NCI-H446 (cell line): ENCODE data around the gene CYP24A1.

Experiments
- DNase-seq, 2 experiments: peaks; one replicate each; lab custom pipeline; 2025; lab: John Stamatoyannopoulos, UW

CYP24A1 gene

GRCh38 chr20:54156981-54157835, 16.6 kb downstream of the CYP24A1 start:
- no peak for DNase-seq

GRCh38 chr20:54156522-54156921, 17.3 kb downstream of the CYP24A1 start:
- no peak for DNase-seq

GRCh38 chr20:54155736-54156317, 18.0 kb downstream of the CYP24A1 start:
- no peak for DNase-seq

- no peak for DNase-seq
Observed at GRCh38 chr20:54154439-54154838, 19.3 kb downstream of the CYP24A1 start.

- no peak for DNase-seq
Observed at GRCh38 chr20:54153847-54154246, 19.9 kb downstream of the CYP24A1 start.

GRCh38 chr20:54153041-54153327, 20.8 kb downstream of the CYP24A1 start:
- DNase-seq, result no peak

GRCh38 chr20:54152227-54153040, 21.4 kb downstream of the CYP24A1 start:
- DNase-seq, result no peak

- no peak for DNase-seq
Observed at GRCh38 chr20:54151511-54152226, 22.1 kb downstream of the CYP24A1 start.

- no peak for DNase-seq
Observed at GRCh38 chr20:54151075-54151439, 22.7 kb downstream of the CYP24A1 start.

GRCh38 chr20:54149765-54150264, 24.0 kb downstream of the CYP24A1 start:
- DNase-seq, result no peak

- no peak for DNase-seq
Observed at GRCh38 chr20:54148947-54149764, 24.6 kb downstream of the CYP24A1 start.

GRCh38 chr20:54146672-54147071, 27.1 kb downstream of the CYP24A1 start:
- no peak for DNase-seq

- no peak for DNase-seq
Observed at GRCh38 chr20:54144847-54145414, 28.9 kb downstream of the CYP24A1 start.

GRCh38 chr20:54140927-54141566, 32.7 kb downstream of the CYP24A1 start:
- DNase-seq, result no peak

GRCh38 chr20:54140486-54140885, 33.3 kb downstream of the CYP24A1 start:
- no peak for DNase-seq

GRCh38 chr20:54140067-54140466, 33.7 kb downstream of the CYP24A1 start:
- DNase-seq, result no peak

- DNase-seq, result no peak
Observed at GRCh38 chr20:54139188-54139587, 34.6 kb downstream of the CYP24A1 start.

- no peak for DNase-seq
Observed at GRCh38 chr20:54138427-54138826, 35.4 kb downstream of the CYP24A1 start.

GRCh38 chr20:54137115-54137514, 36.7 kb downstream of the CYP24A1 start:
- no peak for DNase-seq

- DNase-seq, result no peak
Observed at GRCh38 chr20:54134445-54135220, 39.2 kb downstream of the CYP24A1 start.
